OCI-LY3 (cell line): Measurements from ENCODE around the gene NPC1.

Experiments
- EZH2phosphoT487 ChIP-seq: fragments of 200-600 bp; shearing (Covaris generic); IDR thresholded peaks from 2 replicates; pipeline ENCODE4 v1.6.1; 2018; ENCODE audit warnings: antibody characterized with exemption, mixed run types, low read depth
- TF ChIP-seq, protein P1 (sequence below): fragments of 200-600, 300-600 bp; sonication (generic); IDR thresholded peaks from 2 replicates; pipeline ENCODE4 v1.5.1; 2014; ENCODE audit warnings: antibody characterized with exemption, low read length, low read depth

DNA sequence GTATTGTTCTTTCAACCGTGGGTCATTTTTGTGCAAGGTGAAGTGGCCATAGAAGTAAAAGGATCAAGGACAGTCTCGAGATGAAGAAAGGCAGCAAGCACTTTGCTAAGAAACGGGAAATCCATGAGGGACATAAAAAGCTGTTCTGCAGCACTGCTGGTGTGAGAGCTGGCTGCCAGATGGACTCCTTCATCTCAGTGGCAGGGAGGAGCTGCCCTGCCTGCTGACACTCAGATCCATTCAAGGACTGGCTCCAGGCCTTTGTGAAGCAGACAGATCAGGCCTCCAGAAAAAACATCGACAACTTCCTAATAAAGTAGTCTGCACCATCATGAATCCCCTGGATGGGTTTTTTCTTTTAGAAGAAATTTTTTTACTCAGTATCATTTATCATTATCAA, 53.5 kb downstream of the NPC1 start:
- TF ChIP-seq, protein P1, sequence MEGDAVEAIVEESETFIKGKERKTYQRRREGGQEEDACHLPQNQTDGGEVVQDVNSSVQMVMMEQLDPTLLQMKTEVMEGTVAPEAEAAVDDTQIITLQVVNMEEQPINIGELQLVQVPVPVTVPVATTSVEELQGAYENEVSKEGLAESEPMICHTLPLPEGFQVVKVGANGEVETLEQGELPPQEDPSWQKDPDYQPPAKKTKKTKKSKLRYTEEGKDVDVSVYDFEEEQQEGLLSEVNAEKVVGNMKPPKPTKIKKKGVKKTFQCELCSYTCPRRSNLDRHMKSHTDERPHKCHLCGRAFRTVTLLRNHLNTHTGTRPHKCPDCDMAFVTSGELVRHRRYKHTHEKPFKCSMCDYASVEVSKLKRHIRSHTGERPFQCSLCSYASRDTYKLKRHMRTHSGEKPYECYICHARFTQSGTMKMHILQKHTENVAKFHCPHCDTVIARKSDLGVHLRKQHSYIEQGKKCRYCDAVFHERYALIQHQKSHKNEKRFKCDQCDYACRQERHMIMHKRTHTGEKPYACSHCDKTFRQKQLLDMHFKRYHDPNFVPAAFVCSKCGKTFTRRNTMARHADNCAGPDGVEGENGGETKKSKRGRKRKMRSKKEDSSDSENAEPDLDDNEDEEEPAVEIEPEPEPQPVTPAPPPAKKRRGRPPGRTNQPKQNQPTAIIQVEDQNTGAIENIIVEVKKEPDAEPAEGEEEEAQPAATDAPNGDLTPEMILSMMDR = no peak
- no peak for TF ChIP-seq EZH2phosphoT487
